KOPT-K1 (cell line): ENCODE data around the gene FRAT1.

Experiments used
- H3K27ac ChIP-seq: fragments of 200-600 bp; sonication (generic); 2 replicates; pipeline ENCODE4 v1.5.1; 2016; ENCODE audit warnings: antibody characterized with exemption, mild to moderate bottlenecking, low read depth, low read length; ENCODE audit not compliant: poor library complexity, severe bottlenecking
- H3K36me3 ChIP-seq: fragments of 200-600 bp; sonication (generic); 2 replicates; pipeline ENCODE4 v1.5.1; 2017; ENCODE audit warnings: antibody characterized with exemption, mild to moderate bottlenecking, low read length, moderate library complexity; ENCODE audit not compliant: insufficient read depth
- H3K9me3 ChIP-seq: fragments of 200-600 bp; sonication (generic); 2 replicates; pipeline ENCODE4 v1.5.1; 2017; ENCODE audit warnings: antibody characterized with exemption, low read length, mild to moderate bottlenecking; ENCODE audit not compliant: insufficient read depth, poor library complexity, severe bottlenecking

The FRAT1 gene

DNA sequence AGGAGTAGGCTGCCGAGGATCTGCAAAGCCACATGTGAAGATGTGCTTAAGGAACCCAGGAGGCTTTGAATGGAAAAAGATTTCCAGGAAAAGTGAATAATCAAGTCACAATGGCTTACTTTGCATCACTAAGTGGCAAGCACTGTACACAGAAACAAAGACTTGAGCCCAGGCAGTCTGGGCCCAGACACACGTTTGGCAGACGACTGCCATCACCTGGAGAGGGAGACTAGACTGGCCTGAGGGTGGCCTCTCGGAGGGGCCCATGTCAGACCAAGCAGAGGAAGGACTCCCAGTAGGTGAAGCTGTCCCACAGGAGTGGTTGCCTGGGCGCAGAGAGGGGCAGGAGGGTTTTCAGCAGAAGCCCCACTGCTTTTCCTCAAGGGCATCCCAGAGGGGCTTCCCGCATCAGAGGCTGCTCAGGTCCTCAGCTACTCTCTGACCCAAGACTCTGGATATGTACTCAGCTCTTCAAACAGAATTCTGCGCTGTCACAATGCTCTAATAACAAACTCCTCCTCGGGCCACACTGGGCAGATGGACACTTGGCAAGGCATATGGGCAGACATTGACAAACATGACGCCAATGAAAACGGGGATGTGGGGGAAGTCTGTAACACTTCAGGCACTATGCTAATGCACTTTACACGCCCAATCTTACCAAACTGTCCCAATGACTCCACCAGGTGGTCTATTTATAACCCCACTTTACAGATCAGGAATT is 43.4 kb downstream of the FRAT1 start:
- Histone ChIP-seq H3K9me3 (no peaks in the 10 kb centered on the region), H3K27ac (no peak overlapping the region), H3K36me3 (peaks cover 91% of the 10 kb centered on the region)

DNA sequence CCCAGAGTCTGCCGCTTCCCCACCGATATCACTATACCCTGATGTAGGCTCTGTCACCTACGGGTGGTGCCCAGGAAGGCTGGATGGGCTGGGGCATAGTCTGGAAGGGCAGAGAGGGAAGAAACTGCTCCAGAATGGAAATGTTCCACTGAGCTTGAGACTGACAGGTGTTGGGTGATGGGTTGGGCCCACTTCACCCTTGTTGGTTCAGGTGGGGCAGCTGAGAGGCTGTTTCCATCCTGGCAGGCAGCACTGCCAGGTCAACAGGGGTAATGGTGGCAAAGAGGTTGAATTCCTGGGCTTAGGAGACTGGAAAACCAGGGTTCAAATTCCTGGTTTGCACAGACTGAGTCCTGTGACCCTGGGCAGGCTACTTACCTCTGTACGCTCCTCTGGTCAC is 44.0 kb downstream of the FRAT1 start:
- peaks cover 96% of the 10 kb centered on the region for H3K36me3 ChIP-seq
- H3K9me3 ChIP-seq, result no peaks in the 10 kb centered on the region

DNA sequence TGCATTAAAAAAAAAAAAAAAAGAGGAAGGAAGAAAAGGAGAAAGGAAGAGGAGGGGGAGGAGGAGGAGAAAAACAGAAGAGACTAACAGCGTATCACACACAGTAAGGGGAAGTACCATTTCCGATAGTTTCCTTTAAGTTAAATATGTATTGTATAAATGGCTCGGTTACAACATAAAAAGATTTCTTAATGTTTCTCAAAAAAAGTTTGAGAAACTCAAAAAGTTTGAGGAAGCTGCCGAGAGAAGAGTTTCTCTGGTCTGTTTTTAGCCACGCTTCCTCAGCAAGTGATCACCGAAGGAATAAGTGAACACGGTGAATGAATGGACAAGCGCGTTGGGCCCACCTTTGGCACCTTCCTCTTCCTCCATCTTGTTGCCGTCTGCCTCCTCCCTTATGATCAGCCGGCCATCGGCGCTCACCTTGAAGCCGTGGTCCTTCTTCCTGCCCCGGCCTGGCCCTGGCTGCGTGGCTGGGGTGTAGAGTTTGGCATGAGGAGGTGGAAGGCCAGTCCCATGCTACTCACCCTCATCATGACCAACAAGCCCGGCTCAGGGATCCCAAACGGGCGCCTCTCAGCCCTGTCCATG is 46.8 kb downstream of the FRAT1 start:
- peaks cover 99% of the 10 kb centered on the region for H3K36me3 ChIP-seq
- no peaks in the 10 kb centered on the region for H3K9me3 ChIP-seq
- no peak overlapping the region for H3K27ac ChIP-seq

More for the DNA sequence above, 44.0 kb downstream of the FRAT1 start:
- H3K27ac ChIP-seq, result no peak overlapping the region

DNA sequence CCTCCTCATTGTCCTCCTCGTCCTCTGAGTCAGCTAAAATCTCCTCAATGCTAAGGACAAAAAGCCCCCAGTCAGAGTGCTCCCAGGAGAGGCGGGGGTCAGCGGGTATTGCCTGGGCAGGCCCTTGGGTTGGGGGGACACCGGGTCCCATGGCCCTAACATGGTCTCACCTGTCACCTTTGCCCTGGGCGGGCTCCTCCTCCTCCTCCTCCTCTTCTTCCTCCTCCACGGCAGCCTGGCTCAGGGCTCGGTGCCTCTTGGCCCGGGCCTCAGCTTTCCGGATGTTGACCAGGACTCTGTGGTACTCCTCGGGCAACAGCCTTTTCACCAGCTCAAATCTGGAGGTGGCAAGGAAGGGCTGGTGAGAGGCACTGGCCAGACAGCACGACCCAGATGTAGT is 47.5 kb downstream of the FRAT1 start:
- H3K9me3 ChIP-seq, result no peaks in the 10 kb centered on the region
- peaks cover 99% of the 10 kb centered on the region for H3K36me3 ChIP-seq

DNA sequence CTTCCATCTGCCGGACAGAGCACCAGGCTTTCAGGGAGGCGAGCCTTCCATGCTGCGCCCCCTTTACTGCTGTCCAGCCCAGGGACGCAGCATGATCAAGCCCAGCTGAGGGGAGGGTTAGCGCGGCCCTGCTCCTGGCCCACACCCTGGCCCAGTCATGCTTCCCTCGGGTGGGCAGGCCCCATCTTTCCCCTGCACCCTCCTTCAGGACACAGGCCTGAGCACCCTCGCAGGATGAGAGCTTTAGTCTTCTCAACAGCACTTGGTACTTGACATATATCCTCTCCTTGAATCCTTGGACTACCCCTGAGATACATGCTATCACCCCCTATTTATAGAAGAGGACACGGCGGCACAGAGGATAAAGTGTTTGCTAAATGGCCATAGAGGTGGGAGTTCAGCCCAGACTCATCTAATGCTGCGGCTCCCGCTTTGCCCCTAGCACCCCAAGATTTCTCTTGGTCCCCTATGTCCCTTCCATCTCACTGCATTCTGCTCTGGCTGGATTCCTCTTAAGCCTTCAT is 48.1 kb downstream of the FRAT1 start:
- peaks cover 99% of the 10 kb centered on the region for H3K36me3 ChIP-seq
- no peaks in the 10 kb centered on the region for H3K9me3 ChIP-seq
- H3K27ac ChIP-seq, result no peak overlapping the region

More for the DNA sequence above, 47.5 kb downstream of the FRAT1 start:
- H3K27ac ChIP-seq, result no peak overlapping the region
